Fibroblast of lung (primary cell): Measurements from ENCODE around the gene SMIM7. TPM values are rescaled to one million over a fixed set of nuclear protein-coding genes. Genes with fewer than 3 reads are reported as not detected.

Source experiments
- DNase-seq, 2 donors: peaks; one replicate each; pipeline versions ENCODE4 v3.0.0 to v3.0.0-alpha.2; 2010; ENCODE audit warnings: low read depth in 2 of 2
- H2AFZ ChIP-seq: 2 replicates; pipeline ENCODE4 v1.5.1; 2012; ENCODE audit warnings: low read length, control low read depth, inconsistent platforms
- H3K27ac ChIP-seq: 2 replicates; pipeline ENCODE4 v1.5.1; 2011; ENCODE audit warnings: low read length, control low read depth; ENCODE audit not compliant: insufficient read depth
- H3K27me3 ChIP-seq: 2 replicates; pipeline ENCODE4 v1.5.1; 2011; ENCODE audit warnings: mild to moderate bottlenecking, low read length; ENCODE audit not compliant: control insufficient read depth, insufficient read depth
- H3K36me3 ChIP-seq: 2 replicates; pipeline ENCODE4 v1.5.1; 2011; ENCODE audit warnings: low read length; ENCODE audit not compliant: control insufficient read depth, insufficient read depth
- H3K4me1 ChIP-seq: 2 replicates; pipeline ENCODE4 v1.5.1; 2011; ENCODE audit warnings: low read length; ENCODE audit not compliant: control insufficient read depth, insufficient read depth; ENCODE audit errors: extremely low read depth
- H3K4me2 ChIP-seq: 2 replicates; pipeline ENCODE4 v1.5.1; 2011; ENCODE audit warnings: low read length, control low read depth; ENCODE audit not compliant: insufficient read depth; ENCODE audit errors: extremely low read depth
- H3K4me3 ChIP-seq, 4 experiments: fragments of 200-600 bp in 1 of 4; sonication (generic) in 1 of 4; replicated peaks in 1 of 4; 2 replicates each; pipeline ENCODE4 v1.5.1; 2011 to 2016; ENCODE audit warnings: low read length in 4 of 4, low read depth in 3 of 4, mild to moderate bottlenecking in 3 of 4, control low read depth in 2 of 4, inconsistent platforms in 1 of 4, mixed read lengths in 1 of 4; ENCODE audit not compliant: insufficient read depth in 1 of 4; ENCODE audit errors: control extremely low read depth in 1 of 4
- H3K79me2 ChIP-seq: 2 replicates; pipeline ENCODE4 v1.5.1; 2012; ENCODE audit warnings: mild to moderate bottlenecking, low read length, inconsistent platforms; ENCODE audit not compliant: control insufficient read depth, insufficient read depth
- H3K9ac ChIP-seq: 2 replicates; pipeline ENCODE4 v1.5.1; 2011; ENCODE audit warnings: mild to moderate bottlenecking, low read length, control low read depth; ENCODE audit not compliant: insufficient read depth
- H3K9me3 ChIP-seq: 2 replicates; pipeline ENCODE4 v1.5.1; 2012; ENCODE audit warnings: low read depth, low read length; ENCODE audit not compliant: control insufficient read depth, insufficient read depth
- H4K20me1 ChIP-seq: 2 replicates; pipeline ENCODE4 v1.5.1; 2011; ENCODE audit warnings: low read length; ENCODE audit not compliant: control insufficient read depth, insufficient read depth; ENCODE audit errors: extremely low read depth
- CTCF ChIP-seq, 2 donors: IDR thresholded peaks in 1 of 2; conservative IDR thresholded peaks in 1 of 2; 1 replicate in 1 of 2; 2 replicates in 1 of 2; pipeline ENCODE4 v1.5.1; 2011 to 2012; ENCODE audit warnings: low read length in 2 of 2, control low read depth in 1 of 2, inconsistent platforms in 1 of 2, low read depth in 1 of 2, mild to moderate bottlenecking in 1 of 2
- EZH2 ChIP-seq: IDR thresholded peaks from 2 replicates; pipeline ENCODE4 v1.5.1; 2012; ENCODE audit warnings: low read length, control low read depth, mild to moderate bottlenecking; ENCODE audit errors: missing control alignments
- polyA plus RNA-seq, 2 donors: library from polyadenylated mRNA; depleted of rRNA in 1 of 2; stranded (reverse) in 1 of 2; unstranded in 1 of 2; fragments of >200 nt; gene quantifications; 2 replicates each; pipeline ENCODE4 v1.2.1, GENCODE V29; 2011 to 2012; ENCODE audit warnings: missing spikeins in 1 of 2
- total RNA-seq: library from RNA; depleted of rRNA; stranded (reverse); fragments of >200 nt; gene quantifications from 2 replicates; pipeline ENCODE4 v1.2.1, GENCODE V29; 2014

The SMIM7 gene
- total and polyA plus RNA-seq, 2 donors (not counting 1 experiment from before 2014, with no cell fraction given), result 58.1 to 91.4 TPM

- Histone ChIP-seq H4K20me1 (no peaks in the 10 kb centered on the region), H3K4me1 (no peaks in the 10 kb centered on the region), H3K9ac (no peak overlapping the region), H3K27ac (no peak overlapping the region), H3K9me3 (no peaks in the 10 kb centered on the region), H3K27me3 (no peaks in the 10 kb centered on the region), H3K4me3 (no peak overlapping the region), H3K79me2 (no peaks in the 10 kb centered on the region), H2AFZ (no peak overlapping the region), H3K36me3 (no peaks in the 10 kb centered on the region), H3K4me2 (no peak overlapping the region)
- DNase-seq, result no peak
- TF ChIP-seq EZH2, result no peak
- no peak for TF ChIP-seq CTCF (conservative IDR thresholded peaks at IDR 0.05 in 1 of 2, IDR thresholded peaks at IDR 0.05 in 1 of 2; ENCODE audit: low read depth in 1 of 2, low read length in 2 of 2)
Measured at GRCh38 chr19:16698914-16699313, 39.0 kb upstream of the SMIM7 start.

GRCh38 chr19:16688084-16688483 is 28.1 kb upstream of the SMIM7 start:
- no peaks in the 10 kb centered on the region for H3K36me3 ChIP-seq
- no peak overlapping the region for H3K27ac ChIP-seq
- no peak overlapping the region for H2AFZ ChIP-seq
- no peaks in the 10 kb centered on the region for H3K27me3 ChIP-seq
- H3K4me1 ChIP-seq, result peaks cover 2% of the 10 kb centered on the region
- no peak overlapping the region for H3K9ac ChIP-seq
- no peak overlapping the region for H3K4me3 ChIP-seq
- H3K79me2 ChIP-seq, result no peaks in the 10 kb centered on the region
- TF ChIP-seq EZH2 (no peak), CTCF (conservative IDR thresholded peaks at IDR 0.05 in 1 of 2, IDR thresholded peaks at IDR 0.05 in 1 of 2; ENCODE audit: low read depth in 1 of 2, low read length in 2 of 2) (no peak)
- no peaks in the 10 kb centered on the region for H3K9me3 ChIP-seq
- H4K20me1 ChIP-seq, result no peaks in the 10 kb centered on the region
- no peak for DNase-seq
- no peak overlapping the region for H3K4me2 ChIP-seq

DNA sequence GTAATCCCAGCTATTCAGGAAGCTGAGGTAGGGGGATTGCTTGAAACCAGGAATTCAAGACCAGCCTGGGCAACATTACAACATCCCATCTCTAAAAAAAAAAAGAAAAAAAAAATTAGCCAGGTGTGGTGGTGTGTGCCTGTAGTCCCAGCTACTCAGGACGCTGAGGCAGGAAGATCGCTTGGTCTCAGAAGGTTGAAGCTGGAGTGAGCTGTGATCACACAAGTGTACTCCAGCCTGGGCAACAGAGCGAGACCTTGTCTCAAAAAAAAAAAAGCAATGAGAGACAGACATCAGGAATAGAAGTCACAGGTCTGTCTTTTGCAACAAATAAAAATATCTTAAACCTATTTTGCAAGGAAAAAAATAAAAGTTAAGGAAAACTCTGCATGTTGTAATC is 24.3 kb upstream of the SMIM7 start:
- no peak overlapping the region for H3K9ac ChIP-seq
- no peaks in the 10 kb centered on the region for H3K9me3 ChIP-seq
- no peak for DNase-seq
- H3K36me3 ChIP-seq, result no peaks in the 10 kb centered on the region
- TF ChIP-seq CTCF (conservative IDR thresholded peaks at IDR 0.05 in 1 of 2, IDR thresholded peaks at IDR 0.05 in 1 of 2; ENCODE audit: low read depth in 1 of 2, low read length in 2 of 2), result no peak
- no peak for TF ChIP-seq EZH2
- H3K4me1 ChIP-seq, result peaks cover 2% of the 10 kb centered on the region
- H3K79me2 ChIP-seq, result no peaks in the 10 kb centered on the region
- no peak overlapping the region for H3K4me3 ChIP-seq
- H2AFZ ChIP-seq, result no peak overlapping the region
- no peaks in the 10 kb centered on the region for H3K27me3 ChIP-seq
- no peak overlapping the region for H3K27ac ChIP-seq
- no peak overlapping the region for H3K4me2 ChIP-seq
- no peaks in the 10 kb centered on the region for H4K20me1 ChIP-seq
